ENCODE measurements around the gene CDH4.

CDH4 gene

DNA sequence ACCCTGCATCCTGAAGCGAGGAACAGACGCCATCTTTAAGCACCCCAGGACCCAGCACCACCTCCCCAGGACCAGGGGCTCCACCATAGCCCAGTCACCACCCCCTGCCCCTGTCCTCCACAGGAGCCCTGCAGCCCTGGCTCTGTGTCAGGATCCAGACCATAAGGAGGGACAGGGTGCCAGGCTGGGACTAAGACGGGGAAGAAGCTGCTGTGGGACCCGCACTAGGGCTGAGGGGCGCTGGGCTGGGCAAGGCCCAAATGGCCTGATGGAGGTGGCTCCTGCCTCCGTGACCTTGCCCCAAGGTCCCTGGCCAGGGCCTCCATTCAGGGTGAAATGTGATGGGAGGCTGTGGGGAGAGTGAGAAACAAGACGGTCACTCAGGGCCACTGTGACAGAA, 428.0 kb downstream of the CDH4 start:
- no peak overlapping the region for H3K4me3 ChIP-seq (replicated peaks; ENCODE audit: low read depth, low read length)
- TF ChIP-seq, protein P1, sequence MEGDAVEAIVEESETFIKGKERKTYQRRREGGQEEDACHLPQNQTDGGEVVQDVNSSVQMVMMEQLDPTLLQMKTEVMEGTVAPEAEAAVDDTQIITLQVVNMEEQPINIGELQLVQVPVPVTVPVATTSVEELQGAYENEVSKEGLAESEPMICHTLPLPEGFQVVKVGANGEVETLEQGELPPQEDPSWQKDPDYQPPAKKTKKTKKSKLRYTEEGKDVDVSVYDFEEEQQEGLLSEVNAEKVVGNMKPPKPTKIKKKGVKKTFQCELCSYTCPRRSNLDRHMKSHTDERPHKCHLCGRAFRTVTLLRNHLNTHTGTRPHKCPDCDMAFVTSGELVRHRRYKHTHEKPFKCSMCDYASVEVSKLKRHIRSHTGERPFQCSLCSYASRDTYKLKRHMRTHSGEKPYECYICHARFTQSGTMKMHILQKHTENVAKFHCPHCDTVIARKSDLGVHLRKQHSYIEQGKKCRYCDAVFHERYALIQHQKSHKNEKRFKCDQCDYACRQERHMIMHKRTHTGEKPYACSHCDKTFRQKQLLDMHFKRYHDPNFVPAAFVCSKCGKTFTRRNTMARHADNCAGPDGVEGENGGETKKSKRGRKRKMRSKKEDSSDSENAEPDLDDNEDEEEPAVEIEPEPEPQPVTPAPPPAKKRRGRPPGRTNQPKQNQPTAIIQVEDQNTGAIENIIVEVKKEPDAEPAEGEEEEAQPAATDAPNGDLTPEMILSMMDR (IDR thresholded peaks at IDR 0.05; ENCODE audit: low read length, missing control alignments): no peak

DNA sequence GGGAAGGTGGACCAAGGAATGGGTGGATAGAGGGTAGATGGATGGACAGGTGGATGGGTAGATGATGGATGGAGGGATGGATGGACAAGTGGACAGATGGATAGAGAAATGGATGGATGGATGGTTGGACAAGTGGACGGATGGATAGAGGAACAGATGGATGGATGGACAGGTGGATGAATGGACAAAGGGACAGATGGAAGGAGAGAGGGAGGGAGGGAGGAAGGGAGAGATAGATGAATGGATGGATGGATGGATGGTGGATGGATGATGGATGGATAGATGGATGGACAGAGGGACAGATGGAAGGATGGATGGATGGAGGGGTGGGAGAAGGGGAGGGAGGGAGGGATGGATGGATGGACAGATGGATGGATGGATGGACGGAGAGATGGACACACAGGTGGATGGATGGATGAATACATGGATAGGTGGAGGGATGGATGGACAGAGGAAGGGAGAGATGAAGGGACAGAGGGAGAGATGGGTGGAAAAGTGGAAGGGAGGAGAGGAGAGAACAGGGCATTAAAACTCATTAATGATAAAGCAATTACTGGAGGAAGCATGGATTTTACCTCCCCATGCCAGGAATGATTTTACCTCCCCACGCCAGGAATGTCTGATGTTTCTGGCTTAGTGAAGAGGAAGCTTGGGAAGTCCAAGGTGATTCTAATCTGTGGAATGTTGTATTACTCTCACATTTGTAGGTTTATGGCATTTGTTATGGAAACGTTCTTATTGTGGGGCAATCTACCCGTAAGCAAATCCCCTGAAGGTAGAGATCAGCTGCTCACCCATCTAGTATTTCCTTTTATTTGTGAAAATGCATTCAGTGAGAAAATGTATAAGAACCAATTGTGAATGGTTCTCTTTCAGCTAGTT, 430.3 kb downstream of the CDH4 start:
- TF ChIP-seq, protein P1 (IDR thresholded peaks at IDR 0.05; ENCODE audit: low read length, missing control alignments): no peak
- no peak for DNase-seq (ENCODE audit: low read depth)

More for the DNA sequence above, 428.0 kb downstream of the CDH4 start:
- no peak for DNase-seq (ENCODE audit: low read depth)

DNA sequence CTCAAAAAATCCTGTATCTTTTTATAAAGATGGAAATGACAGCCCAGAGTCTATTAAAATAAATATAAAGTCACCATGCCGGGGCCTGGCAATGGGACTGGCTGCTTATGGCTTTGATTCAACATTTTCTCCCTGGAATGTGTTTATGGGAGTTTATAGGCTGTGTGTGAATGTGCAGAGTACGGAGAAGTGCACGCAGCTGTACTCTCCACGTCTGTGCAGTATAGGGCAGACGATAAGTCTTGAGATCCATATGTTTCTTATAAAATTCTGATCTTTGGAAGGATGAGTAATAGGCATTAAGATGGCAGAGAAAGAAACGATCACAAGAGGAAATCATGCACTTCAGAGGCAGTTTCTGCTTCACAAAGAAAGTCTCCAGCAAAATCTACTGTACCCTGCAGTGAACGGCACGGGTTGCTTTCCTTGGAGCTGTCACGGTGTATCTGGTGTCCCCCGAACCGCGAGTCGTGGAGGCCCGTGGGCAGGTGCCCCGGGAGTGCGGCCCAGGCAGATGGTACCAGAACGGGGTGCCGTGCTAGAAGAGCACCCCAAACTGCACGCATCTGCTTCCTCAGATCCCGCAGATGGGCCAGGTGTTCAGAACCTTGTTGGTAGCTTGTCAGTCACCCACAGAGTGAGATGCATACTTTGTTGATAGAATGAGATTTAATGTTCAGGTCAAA, 431.1 kb downstream of the CDH4 start:
- no peak for DNase-seq (ENCODE audit: low read depth)
- no peak overlapping the region for H3K4me3 ChIP-seq (replicated peaks; ENCODE audit: low read depth, low read length)
- TF ChIP-seq, protein P1 (IDR thresholded peaks at IDR 0.05; ENCODE audit: low read length, missing control alignments): no peak

More for the DNA sequence above, 430.3 kb downstream of the CDH4 start:
- no peak overlapping the region for H3K4me3 ChIP-seq (replicated peaks; ENCODE audit: low read depth, low read length)

DNA sequence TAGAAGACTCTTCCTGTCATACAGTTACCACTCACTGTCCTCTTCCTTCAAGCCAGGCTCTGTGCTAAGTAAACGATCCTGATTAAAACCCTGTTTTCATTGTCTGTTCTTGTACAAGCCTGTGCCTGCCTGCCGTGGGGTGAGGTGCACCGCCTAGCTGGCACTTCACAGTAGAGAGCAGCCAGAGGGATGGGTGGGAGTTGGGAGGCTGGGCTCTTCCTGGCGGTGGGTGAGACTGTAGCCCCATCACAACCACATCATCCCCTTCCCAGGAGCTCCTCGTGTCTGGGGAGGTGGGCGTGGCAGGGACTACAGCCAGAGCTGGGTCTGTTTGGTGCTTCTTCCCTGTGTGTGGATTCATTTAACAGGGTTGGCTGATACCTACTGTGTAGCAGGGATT, 431.7 kb downstream of the CDH4 start:
- no peak for DNase-seq (ENCODE audit: low read depth)
- TF ChIP-seq, protein P1 (IDR thresholded peaks at IDR 0.05; ENCODE audit: low read length, missing control alignments): no peak
- no peak overlapping the region for H3K4me3 ChIP-seq (replicated peaks; ENCODE audit: low read depth, low read length)

- no peak overlapping the region for H3K4me3 ChIP-seq (replicated peaks; ENCODE audit: low read depth, low read length)
- no peak for DNase-seq (ENCODE audit: low read depth)
- TF ChIP-seq, protein P1 (IDR thresholded peaks at IDR 0.05; ENCODE audit: low read length, missing control alignments): no peak
Observed at GRCh38 chr20:61684136-61684535, 432.1 kb downstream of the CDH4 start.

GRCh38 chr20:61684583-61685235, 432.6 kb downstream of the CDH4 start:
- DNase-seq (ENCODE audit: low read depth): no peak
- TF ChIP-seq, protein P1 (IDR thresholded peaks at IDR 0.05; ENCODE audit: low read length, missing control alignments): no peak
- H3K4me3 ChIP-seq (replicated peaks; ENCODE audit: low read depth, low read length): no peak overlapping the region
